Uterus (tissue), 2 donors: ENCODE data around the gene SRPRA.

Experiments
- CTCF ChIP-seq, 4 experiments: fragments of 200-600 bp in 2 of 4; fragments of 450-650 bp in 2 of 4; sonication (generic) in 2 of 4; IDR thresholded peaks; one replicate each; pipeline ENCODE4 v1.5.1; 2016 to 2019; ENCODE audit warnings: antibody characterized with exemption in 4 of 4, mild to moderate bottlenecking in 2 of 4, moderate library complexity in 1 of 4
- POLR2A ChIP-seq, 2 donors: fragments of 450-650 bp; IDR thresholded peaks; one replicate each; pipeline ENCODE4 v1.6.1; 2016; ENCODE audit warnings: antibody characterized with exemption in 2 of 2, mild to moderate bottlenecking in 1 of 2, moderate library complexity in 1 of 2

GRCh38 chr11:126280595-126280994 lies 11.9 kb upstream of the SRPRA start:
- TF ChIP-seq CTCF (IDR thresholded peaks at IDR 0.05) (no peak), POLR2A (IDR thresholded peaks at IDR 0.05) (no peak)
